Karpas-422 (cell line): ENCODE results near the gene ING4. TPM values are rescaled to one million over a fixed set of nuclear protein-coding genes. Genes with fewer than 3 reads are reported as not detected.

Experiments used
- DNase-seq: peaks from one replicate; pipeline ENCODE4 v3.0.0-alpha.2; 2015
- H2AFZ ChIP-seq: fragments of 200-600 bp; sonication (generic); 2 replicates; pipeline ENCODE4 v1.6.1; 2014; ENCODE audit warnings: antibody characterized with exemption, low read length, mixed read lengths
- H3K27ac ChIP-seq: fragments of 200-600 bp; sonication (generic); 2 replicates; pipeline ENCODE4 v1.5.1; 2014; ENCODE audit warnings: mild to moderate bottlenecking, low read length, moderate library complexity
- H3K27me3 ChIP-seq: fragments of 200-600 bp; sonication (generic); 2 replicates; pipeline ENCODE4 v1.6.1; 2014; ENCODE audit warnings: low read length, mixed read lengths
- H3K36me3 ChIP-seq: fragments of 200-600 bp; sonication (generic); 2 replicates; pipeline ENCODE4 v1.6.1; 2014; ENCODE audit warnings: low read length, mixed read lengths; ENCODE audit not compliant: insufficient read depth
- H3K4me1 ChIP-seq: fragments of 200-600 bp; sonication (generic); 2 replicates; pipeline ENCODE4 v1.6.1; 2014; ENCODE audit warnings: mild to moderate bottlenecking, low read length, mixed read lengths
- H3K4me2 ChIP-seq: fragments of 200-600 bp; sonication (generic); 2 replicates; pipeline ENCODE4 v1.6.1; 2014; ENCODE audit warnings: low read length, low read depth, mild to moderate bottlenecking; ENCODE audit not compliant: poor library complexity, severe bottlenecking
- H3K4me3 ChIP-seq: fragments of 200-600 bp; sonication (generic); 2 replicates; pipeline ENCODE4 v1.5.1; 2014; ENCODE audit warnings: mild to moderate bottlenecking, antibody characterized with exemption, low read length, mixed read lengths
- H3K79me2 ChIP-seq: fragments of 200-600 bp; sonication (generic); 2 replicates; pipeline ENCODE4 v1.6.1; 2014; ENCODE audit warnings: mild to moderate bottlenecking, low read length, mixed read lengths
- H3K9ac ChIP-seq: fragments of 200-600 bp; sonication (generic); 2 replicates; pipeline ENCODE4 v1.6.0; 2014; ENCODE audit warnings: low read length
- H3K9me2 ChIP-seq: fragments of 200-600 bp; sonication (generic), shearing (Covaris generic); replicated peaks from 2 replicates; pipeline ENCODE4 v1.6.0; 2014; ENCODE audit warnings: mild to moderate bottlenecking, low read length, moderate library complexity; ENCODE audit not compliant: insufficient read depth
- H3K9me3 ChIP-seq: fragments of 300-700, 200-600 bp; sonication (generic); 2 replicates; pipeline ENCODE4 v1.6.1; 2014; ENCODE audit warnings: low read length, mixed read lengths
- H4K20me1 ChIP-seq: fragments of 200-600 bp; sonication (generic); 2 replicates; pipeline ENCODE4 v1.6.1; 2014; ENCODE audit warnings: mild to moderate bottlenecking, antibody characterized with exemption, low read length, low read depth; ENCODE audit not compliant: insufficient read depth
- total RNA-seq: library from RNA; depleted of rRNA; stranded (reverse); fragments of >200 nt; shearing (Covaris generic); gene quantifications from 2 replicates; pipeline ENCODE4 v1.2.3, GENCODE V29; 2014; ENCODE audit warnings: low replicate concordance

ING4 gene
- total RNA-seq, 1 experiment from 2014 or later = 40.1 TPM

DNA sequence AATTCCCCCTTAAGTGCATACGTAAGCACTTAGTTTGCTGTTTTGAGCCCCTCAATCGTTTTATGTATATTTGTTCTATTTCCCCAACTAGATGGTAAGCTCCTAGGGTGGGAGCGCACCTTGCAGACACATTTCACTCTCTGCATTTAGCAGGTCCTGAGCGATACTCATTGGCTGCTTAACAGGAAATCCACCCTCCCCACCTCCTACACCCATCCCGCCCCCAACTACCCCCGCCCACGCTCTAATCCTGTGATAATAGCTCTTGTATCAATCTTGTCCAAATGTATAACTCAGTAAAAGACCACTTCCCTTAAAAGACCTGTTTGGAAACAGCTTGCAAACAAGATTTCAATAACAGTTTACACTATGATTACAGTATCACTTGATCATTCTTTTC lies 35.3 kb downstream of the ING4 start:
- no peaks in the 10 kb centered on the region for H4K20me1 ChIP-seq
- peak overlapping the region; percentile 88 for H3K4me2 ChIP-seq
- H3K4me1 ChIP-seq = peaks cover 44% of the 10 kb centered on the region
- peak; percentile 90 for DNase-seq
- H3K9me2 ChIP-seq = no peaks in the 10 kb centered on the region
- H3K79me2 ChIP-seq = peaks cover 32% of the 10 kb centered on the region
- H3K27ac ChIP-seq = peak overlapping the region; percentile 65
- H3K27me3 ChIP-seq = no peaks in the 10 kb centered on the region
- peak overlapping the region; percentile 67 for H3K4me3 ChIP-seq
- no peak overlapping the region for H2AFZ ChIP-seq
- H3K9ac ChIP-seq = peak overlapping the region; percentile 64
- H3K36me3 ChIP-seq = no peaks in the 10 kb centered on the region
- H3K9me3 ChIP-seq = no peaks in the 10 kb centered on the region

DNA sequence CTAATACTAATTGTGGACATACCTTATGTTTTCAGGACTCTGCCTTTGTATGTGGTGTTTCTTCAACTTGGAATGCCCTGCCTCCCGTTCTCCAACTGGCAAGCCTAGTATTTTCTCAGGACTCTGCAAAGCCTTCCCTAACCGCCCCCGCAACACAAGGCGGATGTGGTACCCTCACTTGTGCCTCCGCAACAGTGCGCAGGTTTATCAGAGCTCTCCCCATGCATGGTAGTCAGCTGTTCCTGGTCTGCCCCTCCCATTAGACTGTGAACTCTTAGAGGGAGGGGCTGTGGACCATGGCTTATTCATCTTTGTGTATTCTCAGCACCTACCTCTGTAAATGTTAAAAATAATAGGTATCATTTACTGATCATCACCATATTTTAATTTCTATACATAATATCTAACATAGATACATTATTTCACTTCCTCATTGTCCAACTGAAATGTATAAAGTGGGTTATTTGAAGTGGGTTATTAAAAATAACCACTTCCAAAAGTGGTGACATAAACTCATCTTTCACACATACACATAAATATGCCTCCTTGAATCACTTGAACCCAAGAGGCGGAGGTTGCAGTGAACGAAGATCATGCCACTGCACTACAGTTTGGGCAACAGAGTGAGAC lies 36.1 kb downstream of the ING4 start:
- peak overlapping the region; percentile 64 for H3K9ac ChIP-seq
- no peaks in the 10 kb centered on the region for H4K20me1 ChIP-seq
- no peaks in the 10 kb centered on the region for H3K9me3 ChIP-seq
- peak; percentile 30 for DNase-seq
- no peaks in the 10 kb centered on the region for H3K27me3 ChIP-seq
- H3K36me3 ChIP-seq = no peaks in the 10 kb centered on the region
- H3K4me3 ChIP-seq = peak overlapping the region; percentile 67
- peak overlapping the region; percentile 39 for H3K27ac ChIP-seq
- H3K4me1 ChIP-seq = peaks cover 35% of the 10 kb centered on the region
- peak overlapping the region; percentile 88 for H3K4me2 ChIP-seq
- peaks cover 32% of the 10 kb centered on the region for H3K79me2 ChIP-seq
- no peak overlapping the region for H2AFZ ChIP-seq
- H3K9me2 ChIP-seq = no peaks in the 10 kb centered on the region

DNA sequence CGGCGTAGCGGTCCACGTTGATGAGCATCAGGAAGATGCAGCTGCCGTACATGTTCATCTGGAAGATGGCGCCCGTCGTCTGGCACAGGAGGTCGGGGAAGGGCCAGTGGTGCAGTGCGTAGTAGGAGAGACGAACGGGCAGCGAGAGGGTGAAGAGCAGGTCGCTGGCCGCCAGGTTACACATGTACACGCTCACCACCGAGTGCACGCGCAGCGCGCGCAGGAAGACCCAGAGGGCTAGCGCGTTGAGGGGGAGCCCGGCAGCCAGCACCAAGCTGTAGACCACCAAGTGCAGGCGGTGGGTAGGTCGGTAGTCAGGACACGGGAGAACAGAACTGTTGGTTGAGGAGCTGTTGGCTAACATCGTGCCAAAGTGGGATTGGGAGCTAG lies 42.0 kb downstream of the ING4 start:
- no peaks in the 10 kb centered on the region for H3K36me3 ChIP-seq
- peaks cover 5% of the 10 kb centered on the region; the same call in 1 of the 2 replicates for H3K79me2 ChIP-seq
- no peak overlapping the region for H2AFZ ChIP-seq
- H3K9me2 ChIP-seq = no peaks in the 10 kb centered on the region
- H4K20me1 ChIP-seq = no peaks in the 10 kb centered on the region
- no peak overlapping the region for H3K4me2 ChIP-seq
- no peaks in the 10 kb centered on the region; the same call in 1 of the 2 replicates for H3K4me1 ChIP-seq
- no peak for DNase-seq
- H3K9ac ChIP-seq = no peak overlapping the region
- no peaks in the 10 kb centered on the region for H3K27me3 ChIP-seq
- H3K4me3 ChIP-seq = no peak overlapping the region
- H3K9me3 ChIP-seq = no peaks in the 10 kb centered on the region
- H3K27ac ChIP-seq = no peak overlapping the region

DNA sequence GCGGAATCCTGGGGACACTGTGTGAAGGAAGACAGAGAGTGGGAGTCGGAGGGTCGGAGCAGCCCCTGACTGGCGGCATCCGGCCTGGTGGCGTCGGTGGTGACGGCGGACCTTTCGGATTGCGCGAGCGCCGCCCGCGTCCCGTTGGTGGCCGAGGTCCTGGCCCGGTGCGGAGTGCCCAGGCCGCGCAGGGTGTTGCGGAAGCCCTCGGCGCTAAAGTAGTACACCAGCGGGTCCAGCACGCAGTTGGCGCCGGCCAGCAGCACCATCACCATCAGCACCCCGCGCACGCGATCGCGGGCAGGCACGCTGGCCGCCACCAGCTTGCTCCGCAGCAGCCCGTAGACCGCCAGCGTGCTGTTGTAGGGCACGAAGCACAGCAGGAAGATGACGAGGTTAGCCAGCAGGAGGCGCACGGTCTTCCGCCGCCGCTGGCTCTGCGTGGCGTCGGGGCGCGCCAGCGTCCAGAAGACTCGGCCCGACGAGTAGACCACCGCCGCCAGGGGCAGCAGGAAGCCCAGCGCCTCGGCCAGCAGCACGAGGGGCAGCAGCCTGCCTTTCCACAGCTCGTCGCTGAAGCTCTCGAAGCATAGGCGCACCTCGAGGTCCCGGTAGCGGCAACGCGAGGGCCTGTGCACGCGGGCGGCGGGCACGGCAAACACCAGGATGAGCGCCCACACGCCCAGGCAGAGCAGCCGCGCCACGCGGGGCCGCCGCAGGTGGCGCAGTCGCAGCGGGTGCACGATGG lies 42.6 kb downstream of the ING4 start:
- Histone ChIP-seq H3K4me2 (no peak overlapping the region), H3K27me3 (no peaks in the 10 kb centered on the region), H3K9me3 (no peaks in the 10 kb centered on the region), H3K9me2 (no peaks in the 10 kb centered on the region), H4K20me1 (no peaks in the 10 kb centered on the region), H3K4me3 (no peak overlapping the region), H3K36me3 (no peaks in the 10 kb centered on the region), H3K79me2 (peaks cover 5% of the 10 kb centered on the region; the same call in 1 of the 2 replicates), H3K4me1 (no peaks in the 10 kb centered on the region; the same call in 1 of the 2 replicates), H2AFZ (no peak overlapping the region), H3K27ac (no peak overlapping the region), H3K9ac (no peak overlapping the region)
- DNase-seq = no peak

DNA sequence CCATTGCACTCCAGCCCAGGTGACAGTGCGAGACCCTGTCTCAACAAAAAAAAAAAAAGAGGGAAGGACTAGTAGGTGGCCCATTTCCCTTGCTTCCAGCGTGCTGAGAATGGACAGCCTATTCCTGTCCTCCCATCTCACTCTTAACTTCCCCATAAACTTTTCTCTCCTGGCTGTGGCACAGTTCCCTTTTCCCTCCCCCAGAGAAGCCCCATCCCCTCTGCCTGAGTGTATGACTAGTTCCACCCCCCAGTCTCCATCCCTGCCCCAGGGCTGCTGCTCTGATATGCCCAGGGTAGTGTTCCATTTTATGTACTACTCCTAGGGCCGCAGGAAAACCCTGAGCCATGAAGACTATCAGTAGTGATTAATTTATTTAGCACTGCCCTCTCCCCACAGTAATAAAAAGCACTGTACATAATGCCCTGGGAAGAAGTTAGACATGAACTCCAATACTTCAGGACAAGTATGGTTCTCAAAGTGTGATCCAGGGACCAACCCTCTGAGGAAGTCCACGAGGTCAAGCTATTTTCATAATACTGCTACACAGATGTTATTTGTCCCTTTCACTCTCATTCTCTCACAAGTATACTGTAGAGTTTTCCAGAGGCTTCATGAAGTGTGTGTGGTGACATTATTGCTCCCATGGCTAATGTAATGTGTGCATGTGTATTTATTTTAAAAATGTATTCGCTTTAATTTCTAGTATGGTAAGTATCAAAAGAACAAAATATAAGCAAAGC lies 44.3 kb downstream of the ING4 start:
- no peaks in the 10 kb centered on the region for H3K9me2 ChIP-seq
- no peaks in the 10 kb centered on the region for H3K9me3 ChIP-seq
- no peak overlapping the region for H2AFZ ChIP-seq
- DNase-seq = no peak
- no peaks in the 10 kb centered on the region for H3K79me2 ChIP-seq
- no peak overlapping the region for H3K4me3 ChIP-seq
- H3K36me3 ChIP-seq = no peaks in the 10 kb centered on the region
- H3K27me3 ChIP-seq = no peaks in the 10 kb centered on the region
- no peak overlapping the region for H3K4me2 ChIP-seq
- no peak overlapping the region for H3K9ac ChIP-seq
- no peaks in the 10 kb centered on the region for H4K20me1 ChIP-seq
- peaks cover 6% of the 10 kb centered on the region for H3K4me1 ChIP-seq
- no peak overlapping the region for H3K27ac ChIP-seq

DNA sequence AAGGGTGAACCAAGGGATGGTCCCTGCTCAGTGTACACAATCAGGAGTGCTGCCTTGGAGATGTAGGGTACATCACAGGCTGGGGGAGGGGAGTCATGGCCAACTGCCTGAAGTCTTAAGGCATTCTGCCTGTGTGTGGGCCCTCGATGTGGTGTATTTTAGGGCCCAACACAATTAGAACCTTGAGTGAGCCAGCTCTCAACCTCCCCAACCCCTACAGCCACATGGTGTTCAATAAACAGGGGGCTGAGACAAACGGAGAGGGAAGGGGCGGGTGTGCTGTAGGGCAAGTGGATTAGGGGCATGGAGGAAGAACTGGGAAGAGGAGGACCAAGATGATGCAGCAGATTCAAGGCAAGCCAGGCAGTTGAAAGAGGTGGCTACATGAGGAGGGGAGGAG lies 47.1 kb downstream of the ING4 start:
- Histone ChIP-seq H3K4me2 (no peak overlapping the region), H4K20me1 (no peaks in the 10 kb centered on the region), H3K36me3 (no peaks in the 10 kb centered on the region), H3K79me2 (no peaks in the 10 kb centered on the region), H3K9ac (0 out of 2 replicates have a peak overlapping the region, but pooled peaks have one; percentile 3), H3K9me3 (no peaks in the 10 kb centered on the region), H3K27ac (peak overlapping the region; percentile 64), H2AFZ (peak overlapping the region; percentile 54; the same call in 1 of the 2 replicates), H3K4me3 (no peak overlapping the region), H3K9me2 (no peaks in the 10 kb centered on the region), H3K4me1 (peaks cover 33% of the 10 kb centered on the region), H3K27me3 (no peaks in the 10 kb centered on the region)
- DNase-seq = no peak

DNA sequence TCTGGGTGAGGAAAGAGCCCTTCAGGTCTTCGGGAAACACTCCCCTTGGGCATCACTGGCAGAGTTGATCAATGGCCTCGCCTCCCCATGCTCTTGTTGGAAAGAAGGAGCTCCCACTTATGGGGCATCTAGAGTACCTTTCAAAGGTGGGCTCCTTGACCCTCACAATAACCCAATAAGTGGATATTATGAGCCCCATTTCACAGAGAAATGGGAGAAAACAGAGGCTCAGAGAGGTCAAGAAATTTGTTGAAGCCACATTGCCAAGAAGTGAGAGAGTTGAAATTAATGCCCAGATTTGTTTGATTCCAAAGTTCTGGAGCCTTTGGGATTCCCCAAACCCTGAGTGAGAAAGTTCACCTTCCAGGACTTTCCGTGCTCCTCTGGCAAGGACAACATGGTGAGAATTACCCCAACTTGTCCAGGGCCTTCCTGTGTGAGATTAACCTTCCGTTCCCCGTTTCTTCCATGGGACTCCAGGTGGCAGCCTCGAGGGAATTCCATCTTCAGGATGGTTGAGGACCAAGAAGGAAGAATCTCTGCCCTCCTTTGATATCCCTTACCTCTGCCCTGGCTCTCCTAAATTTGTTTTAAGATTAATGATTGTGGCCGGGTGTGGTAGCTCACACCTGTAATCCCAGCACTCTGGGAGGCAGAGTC lies 48.3 kb downstream of the ING4 start:
- no peak overlapping the region for H3K4me2 ChIP-seq
- H3K36me3 ChIP-seq = no peaks in the 10 kb centered on the region
- H3K27ac ChIP-seq = peak overlapping the region; percentile 73
- no peaks in the 10 kb centered on the region for H3K79me2 ChIP-seq
- H3K9me3 ChIP-seq = no peaks in the 10 kb centered on the region
- H3K4me1 ChIP-seq = peaks cover 35% of the 10 kb centered on the region
- H2AFZ ChIP-seq = peak overlapping the region; percentile 77
- H3K9ac ChIP-seq = 0 out of 2 replicates have a peak overlapping the region, but pooled peaks have one; percentile 46
- no peaks in the 10 kb centered on the region for H4K20me1 ChIP-seq
- no peak for DNase-seq
- H3K9me2 ChIP-seq = no peaks in the 10 kb centered on the region
- H3K27me3 ChIP-seq = no peaks in the 10 kb centered on the region
- no peak overlapping the region for H3K4me3 ChIP-seq
